ENCODE results near the gene CRHR1.

- TF ChIP-seq CTCF (IDR thresholded peaks at IDR 0.05) (no peak), POLR2AphosphoS5 (IDR thresholded peaks at IDR 0.05) (no peak)
These were observed 51.4 kb downstream of the CRHR1 start for GRCh38 chr17:45835481-45835880.
